ENCODE results near the gene TECRL.

Gene TECRL

GRCh38 chr4:64250061-64250460, 159.2 kb downstream of the TECRL start:
- no peak for DNase-seq (ENCODE audit: low read depth in 2 of 2)
- H3K4me3 ChIP-seq (replicated peaks in 1 of 2; ENCODE audit: low read depth in 2 of 2, low read length in 2 of 2), result no peak overlapping the region
- TF ChIP-seq CTCF (IDR thresholded peaks at IDR 0.05; ENCODE audit: low read depth, low read length), result no peak

- TF ChIP-seq CTCF (IDR thresholded peaks at IDR 0.05; ENCODE audit: low read depth, low read length), result no peak
These were observed 161.1 kb downstream of the TECRL start for GRCh38 chr4:64248186-64248585.

GRCh38 chr4:64230709-64231310, 178.4 kb downstream of the TECRL start:
- DNase-seq (ENCODE audit: low read depth in 2 of 2), result peak; percentile 13 to 37
- no peak overlapping the region for H3K4me3 ChIP-seq (replicated peaks in 1 of 2; ENCODE audit: low read depth in 2 of 2, low read length in 2 of 2)
- no peak for TF ChIP-seq CTCF (IDR thresholded peaks at IDR 0.05; ENCODE audit: low read depth, low read length)

More at GRCh38 chr4:64248186-64248585, 161.1 kb downstream of the TECRL start:
- H3K4me3 ChIP-seq (replicated peaks in 1 of 2; ENCODE audit: low read depth in 2 of 2, low read length in 2 of 2), result no peak overlapping the region
- no peak for DNase-seq (ENCODE audit: low read depth in 2 of 2)
